HepG2 (cell line): ENCODE data around the gene TRIM72. TPM values are rescaled to one million over a fixed set of nuclear protein-coding genes. Genes with fewer than 3 reads are reported as not detected.
A peak's percentile ranks its signal among the peaks of the same experiment; 100 is the strongest.

Experiments
- EZH2 ChIP-seq: conservative IDR thresholded peaks from 2 replicates; pipeline ENCODE4 v1.6.1; 2012; ENCODE audit warnings: mild to moderate bottlenecking, low read depth, low read length, moderate library complexity
- GZF1 ChIP-seq: sonication (generic); formaldehyde crosslinking; IDR thresholded peaks from 2 replicates; pipeline ENCODE4 v1.5.1; 2020; ENCODE audit warnings: mild to moderate bottlenecking, missing genetic modification reagents
- HDAC1 ChIP-seq: sonication (generic); formaldehyde crosslinking; IDR thresholded peaks from 2 replicates; pipeline ENCODE4 v1.5.1; 2020; ENCODE audit warnings: mild to moderate bottlenecking, missing genetic modification reagents
- HOXA3 ChIP-seq: sonication (generic); formaldehyde crosslinking; IDR thresholded peaks from 2 replicates; pipeline ENCODE4 v1.5.0; 2020; ENCODE audit warnings: missing genetic modification reagents
- NKX3-1 ChIP-seq: sonication (generic); formaldehyde crosslinking; IDR thresholded peaks from 2 replicates; pipeline ENCODE4 v1.5.0; 2020; ENCODE audit warnings: missing genetic modification reagents
- RNF2 ChIP-seq: fragments of 450-650 bp; conservative IDR thresholded peaks from 2 replicates; pipeline ENCODE4 v1.6.1; 2016; ENCODE audit warnings: low read depth
- SMC3 ChIP-seq: IDR thresholded peaks from 2 replicates; pipeline ENCODE4 v1.6.1; 2011; ENCODE audit warnings: low read length, improper control_type of control experiment
- YY1 ChIP-seq: IDR thresholded peaks from 2 replicates; pipeline ENCODE4 v1.6.1; 2011; ENCODE audit warnings: low read length, low read depth, moderate library complexity, mild to moderate bottlenecking; ENCODE audit not compliant: insufficient read depth, insufficient replicate concordance
- ZNF225 ChIP-seq: sonication (generic); formaldehyde crosslinking; IDR thresholded peaks from 2 replicates; pipeline ENCODE4 v1.4.0; 2020; ENCODE audit warnings: mild to moderate bottlenecking, missing genetic modification reagents
- ZNF235 ChIP-seq: sonication (generic); formaldehyde crosslinking; IDR thresholded peaks from 2 replicates; pipeline ENCODE4 v1.8.1; 2023; ENCODE audit warnings: mild to moderate bottlenecking, missing genetic modification reagents, borderline replicate concordance
- ZNF550 ChIP-seq: sonication (generic); formaldehyde crosslinking; IDR thresholded peaks from 2 replicates; pipeline ENCODE4 v1.4.0; 2020; ENCODE audit warnings: mild to moderate bottlenecking, missing genetic modification reagents, borderline replicate concordance
- ZNF879 ChIP-seq: sonication (generic); formaldehyde crosslinking; IDR thresholded peaks from 2 replicates; pipeline ENCODE4 v1.8.1; 2023; ENCODE audit warnings: missing genetic modification reagents
- ZSCAN12 ChIP-seq: sonication (generic); formaldehyde crosslinking; IDR thresholded peaks from 2 replicates; pipeline ENCODE4 v1.9.0; 2021; ENCODE audit warnings: mild to moderate bottlenecking, missing genetic modification reagents
- polyA plus RNA-seq, 8 experiments: library from polyadenylated mRNA; depleted of rRNA in 3 of 8; stranded (reverse) in 7 of 8; unstranded in 1 of 8; fragments of >200 nt; fragmentation: Illumina TruSeq in 4 of 8; extraction: Trizol in 4 of 8; gene quantifications; 2 replicates each; pipeline versions ENCODE4 v1.2.1 to v1.2.3, GENCODE V29; 2011 to 2016; ENCODE audit warnings: low read depth in 4 of 8, missing spikeins in 1 of 8, mixed read lengths in 1 of 8; ENCODE audit not compliant: insufficient read depth in 1 of 8
- total RNA-seq, 5 experiments: library from RNA; depleted of rRNA; stranded (reverse); fragments of >200 nt; fragmentation: Illumina TruSeq; extraction: Trizol; gene quantifications; 2 replicates each; pipeline ENCODE4 v1.2.3, GENCODE V29; 2016; ENCODE audit warnings: low read depth in 1 of 5
- TF ChIP-seq, protein P1 (sequence below): sonication (generic); formaldehyde crosslinking; IDR thresholded peaks from 2 replicates; pipeline ENCODE4; 2020; ENCODE audit warnings: missing genetic modification reagents, mild to moderate bottlenecking, borderline replicate concordance
- TF ChIP-seq, protein P2 (sequence below): sonication (generic); formaldehyde crosslinking; IDR thresholded peaks from 2 replicates; pipeline ENCODE4 v1.8.1; 2023; ENCODE audit warnings: mild to moderate bottlenecking, moderate library complexity, missing genetic modification reagents
- TF ChIP-seq, protein P3 (sequence below): sonication (generic); formaldehyde crosslinking; IDR thresholded peaks from 2 replicates; pipeline ENCODE4 v1.9.0; 2021; ENCODE audit warnings: mild to moderate bottlenecking, missing genetic modification reagents
- TF ChIP-seq, protein P4 (sequence below): sonication (generic); formaldehyde crosslinking; IDR thresholded peaks from 2 replicates; pipeline ENCODE4 v1.8.0; 2022; ENCODE audit warnings: low read depth, missing genetic modification reagents

Gene TRIM72
- total and polyA plus RNA-seq, 2 of the 13 experiments (the other 11 are each of a cell fraction or from before 2014, with no cell fraction given) = not detected

DNA sequence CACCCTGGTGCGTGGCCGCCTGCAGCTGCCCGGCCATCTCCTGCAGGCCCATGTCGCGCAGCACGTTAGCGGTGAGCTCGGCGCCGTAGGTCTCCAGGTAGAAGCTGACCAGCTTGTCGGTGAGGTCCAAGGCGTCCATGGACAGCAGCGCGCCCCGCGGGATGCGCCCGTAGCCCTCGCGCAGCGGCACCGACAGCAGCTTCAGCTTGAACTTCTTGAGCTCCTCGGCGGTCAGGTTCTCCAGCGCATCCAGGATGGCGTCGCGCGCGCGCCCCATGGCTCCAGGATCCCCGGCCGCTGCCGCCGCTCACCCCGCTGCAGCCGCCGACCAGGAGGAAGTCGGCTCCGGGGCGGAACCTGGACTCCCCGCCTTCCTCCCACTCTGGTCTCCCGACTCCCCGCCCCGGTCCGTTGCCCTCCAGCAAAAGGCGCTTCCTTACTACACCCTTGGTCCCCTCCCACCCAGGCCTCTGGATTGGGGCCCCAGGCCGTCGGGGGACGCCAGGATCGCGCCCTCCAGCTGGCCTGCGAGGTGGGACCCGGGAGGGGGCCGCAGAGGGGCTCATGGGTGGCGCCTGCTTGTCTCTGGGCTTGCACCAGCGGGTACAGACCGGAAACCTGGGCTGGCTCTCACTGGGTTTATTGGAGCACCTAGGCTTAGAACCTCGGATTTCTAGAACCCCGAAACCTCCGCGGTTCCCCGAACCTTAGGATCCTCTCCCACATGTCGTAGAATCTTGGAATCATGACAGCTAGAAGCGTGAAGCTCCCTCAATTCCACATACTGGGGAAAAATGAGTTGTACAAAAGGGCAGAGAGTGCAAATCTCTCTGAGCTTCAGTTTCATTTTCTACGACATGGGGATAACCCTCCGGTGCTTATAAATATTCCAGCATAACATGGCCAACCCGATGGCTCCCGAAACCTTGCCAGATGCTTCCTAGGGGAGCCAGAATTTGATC, 11.2 kb upstream of the TRIM72 start, which contains the start of gene PYCARD (continued):
- TF ChIP-seq, protein P1, sequence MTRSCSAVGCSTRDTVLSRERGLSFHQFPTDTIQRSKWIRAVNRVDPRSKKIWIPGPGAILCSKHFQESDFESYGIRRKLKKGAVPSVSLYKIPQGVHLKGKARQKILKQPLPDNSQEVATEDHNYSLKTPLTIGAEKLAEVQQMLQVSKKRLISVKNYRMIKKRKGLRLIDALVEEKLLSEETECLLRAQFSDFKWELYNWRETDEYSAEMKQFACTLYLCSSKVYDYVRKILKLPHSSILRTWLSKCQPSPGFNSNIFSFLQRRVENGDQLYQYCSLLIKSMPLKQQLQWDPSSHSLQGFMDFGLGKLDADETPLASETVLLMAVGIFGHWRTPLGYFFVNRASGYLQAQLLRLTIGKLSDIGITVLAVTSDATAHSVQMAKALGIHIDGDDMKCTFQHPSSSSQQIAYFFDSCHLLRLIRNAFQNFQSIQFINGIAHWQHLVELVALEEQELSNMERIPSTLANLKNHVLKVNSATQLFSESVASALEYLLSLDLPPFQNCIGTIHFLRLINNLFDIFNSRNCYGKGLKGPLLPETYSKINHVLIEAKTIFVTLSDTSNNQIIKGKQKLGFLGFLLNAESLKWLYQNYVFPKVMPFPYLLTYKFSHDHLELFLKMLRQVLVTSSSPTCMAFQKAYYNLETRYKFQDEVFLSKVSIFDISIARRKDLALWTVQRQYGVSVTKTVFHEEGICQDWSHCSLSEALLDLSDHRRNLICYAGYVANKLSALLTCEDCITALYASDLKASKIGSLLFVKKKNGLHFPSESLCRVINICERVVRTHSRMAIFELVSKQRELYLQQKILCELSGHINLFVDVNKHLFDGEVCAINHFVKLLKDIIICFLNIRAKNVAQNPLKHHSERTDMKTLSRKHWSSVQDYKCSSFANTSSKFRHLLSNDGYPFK (CRISPR knock-in tag) = no peak
- TF ChIP-seq GZF1 = no peak
- no peak; the same call in 1 of the 2 replicates for TF ChIP-seq HOXA3
- TF ChIP-seq, protein P2, sequence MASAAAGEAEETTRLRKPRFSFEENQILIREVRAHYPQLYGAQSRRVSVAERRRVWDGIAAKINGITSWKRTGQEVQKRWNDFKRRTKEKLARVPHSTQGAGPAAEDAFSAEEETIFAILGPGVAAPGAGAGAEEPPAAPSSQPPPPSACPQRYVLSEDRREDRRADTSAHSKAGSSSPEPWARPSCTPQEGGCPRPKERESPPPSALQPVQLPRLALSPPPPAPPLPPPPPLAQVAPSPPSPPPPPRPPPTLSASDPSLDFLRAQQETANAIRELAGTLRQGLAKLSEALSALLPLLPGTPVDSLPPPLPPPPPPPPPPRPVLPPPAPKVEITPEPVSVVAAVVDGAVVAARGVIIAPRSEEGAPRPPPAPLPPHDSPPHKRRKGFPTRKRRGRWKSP (CRISPR knock-in tag) = no peak
- no peak for TF ChIP-seq NKX3-1
- TF ChIP-seq HDAC1 (CRISPR knock-in tag) = peak; percentile 43; the same call in 1 of the 2 replicates
- TF ChIP-seq, protein P3, sequence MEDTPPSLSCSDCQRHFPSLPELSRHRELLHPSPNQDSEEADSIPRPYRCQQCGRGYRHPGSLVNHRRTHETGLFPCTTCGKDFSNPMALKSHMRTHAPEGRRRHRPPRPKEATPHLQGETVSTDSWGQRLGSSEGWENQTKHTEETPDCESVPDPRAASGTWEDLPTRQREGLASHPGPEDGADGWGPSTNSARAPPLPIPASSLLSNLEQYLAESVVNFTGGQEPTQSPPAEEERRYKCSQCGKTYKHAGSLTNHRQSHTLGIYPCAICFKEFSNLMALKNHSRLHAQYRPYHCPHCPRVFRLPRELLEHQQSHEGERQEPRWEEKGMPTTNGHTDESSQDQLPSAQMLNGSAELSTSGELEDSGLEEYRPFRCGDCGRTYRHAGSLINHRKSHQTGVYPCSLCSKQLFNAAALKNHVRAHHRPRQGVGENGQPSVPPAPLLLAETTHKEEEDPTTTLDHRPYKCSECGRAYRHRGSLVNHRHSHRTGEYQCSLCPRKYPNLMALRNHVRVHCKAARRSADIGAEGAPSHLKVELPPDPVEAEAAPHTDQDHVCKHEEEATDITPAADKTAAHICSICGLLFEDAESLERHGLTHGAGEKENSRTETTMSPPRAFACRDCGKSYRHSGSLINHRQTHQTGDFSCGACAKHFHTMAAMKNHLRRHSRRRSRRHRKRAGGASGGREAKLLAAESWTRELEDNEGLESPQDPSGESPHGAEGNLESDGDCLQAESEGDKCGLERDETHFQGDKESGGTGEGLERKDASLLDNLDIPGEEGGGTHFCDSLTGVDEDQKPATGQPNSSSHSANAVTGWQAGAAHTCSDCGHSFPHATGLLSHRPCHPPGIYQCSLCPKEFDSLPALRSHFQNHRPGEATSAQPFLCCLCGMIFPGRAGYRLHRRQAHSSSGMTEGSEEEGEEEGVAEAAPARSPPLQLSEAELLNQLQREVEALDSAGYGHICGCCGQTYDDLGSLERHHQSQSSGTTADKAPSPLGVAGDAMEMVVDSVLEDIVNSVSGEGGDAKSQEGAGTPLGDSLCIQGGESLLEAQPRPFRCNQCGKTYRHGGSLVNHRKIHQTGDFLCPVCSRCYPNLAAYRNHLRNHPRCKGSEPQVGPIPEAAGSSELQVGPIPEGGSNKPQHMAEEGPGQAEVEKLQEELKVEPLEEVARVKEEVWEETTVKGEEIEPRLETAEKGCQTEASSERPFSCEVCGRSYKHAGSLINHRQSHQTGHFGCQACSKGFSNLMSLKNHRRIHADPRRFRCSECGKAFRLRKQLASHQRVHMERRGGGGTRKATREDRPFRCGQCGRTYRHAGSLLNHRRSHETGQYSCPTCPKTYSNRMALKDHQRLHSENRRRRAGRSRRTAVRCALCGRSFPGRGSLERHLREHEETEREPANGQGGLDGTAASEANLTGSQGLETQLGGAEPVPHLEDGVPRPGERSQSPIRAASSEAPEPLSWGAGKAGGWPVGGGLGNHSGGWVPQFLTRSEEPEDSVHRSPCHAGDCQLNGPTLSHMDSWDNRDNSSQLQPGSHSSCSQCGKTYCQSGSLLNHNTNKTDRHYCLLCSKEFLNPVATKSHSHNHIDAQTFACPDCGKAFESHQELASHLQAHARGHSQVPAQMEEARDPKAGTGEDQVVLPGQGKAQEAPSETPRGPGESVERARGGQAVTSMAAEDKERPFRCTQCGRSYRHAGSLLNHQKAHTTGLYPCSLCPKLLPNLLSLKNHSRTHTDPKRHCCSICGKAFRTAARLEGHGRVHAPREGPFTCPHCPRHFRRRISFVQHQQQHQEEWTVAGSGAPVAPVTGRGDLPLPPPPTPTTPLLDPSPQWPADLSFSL (CRISPR knock-in tag) = no peak
- no peak for TF ChIP-seq ZSCAN12 (CRISPR knock-in tag)
- TF ChIP-seq ZNF879 (CRISPR knock-in tag) = no peak
- no peak for TF ChIP-seq RNF2
- peak; percentile 16 for TF ChIP-seq YY1
- TF ChIP-seq EZH2 = no peak
- no peak for TF ChIP-seq ZNF225 (CRISPR knock-in tag)
- no peak for TF ChIP-seq SMC3
- TF ChIP-seq ZNF235 (CRISPR knock-in tag) = no peak
- no peak for TF ChIP-seq ZNF550 (CRISPR knock-in tag)
- TF ChIP-seq, protein P4, sequence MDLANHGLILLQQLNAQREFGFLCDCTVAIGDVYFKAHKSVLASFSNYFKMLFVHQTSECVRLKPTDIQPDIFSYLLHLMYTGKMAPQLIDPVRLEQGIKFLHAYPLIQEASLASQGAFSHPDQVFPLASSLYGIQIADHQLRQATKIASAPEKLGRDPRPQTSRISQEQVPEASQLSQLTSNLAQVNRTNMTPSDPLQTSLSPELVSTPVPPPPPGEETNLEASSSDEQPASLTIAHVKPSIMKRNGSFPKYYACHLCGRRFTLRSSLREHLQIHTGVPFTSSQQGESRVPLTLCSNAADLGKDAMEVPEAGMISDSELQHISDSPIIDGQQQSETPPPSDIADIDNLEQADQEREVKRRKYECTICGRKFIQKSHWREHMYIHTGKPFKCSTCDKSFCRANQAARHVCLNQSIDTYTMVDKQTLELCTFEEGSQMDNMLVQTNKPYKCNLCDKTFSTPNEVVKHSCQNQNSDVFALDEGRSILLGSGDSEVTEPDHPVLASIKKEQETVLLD (CRISPR knock-in tag) = no peak
